Upper lobe of left lung (tissue), 4 donors: ENCODE results near the gene PANX1.

ENCODE experiments used
- CTCF ChIP-seq, 6 experiments: fragments of 450-650 bp in 4 of 6; fragments of 200-600 bp in 2 of 6; sonication (generic) in 2 of 6; IDR thresholded peaks; one replicate each; pipeline ENCODE4 v1.5.1; 2016 to 2019; ENCODE audit warnings: antibody characterized with exemption in 6 of 6
- EP300 ChIP-seq, 4 donors: sonication (generic); formaldehyde crosslinking; IDR thresholded peaks; one replicate each; pipeline ENCODE4 v1.5.1; 2017; ENCODE audit warnings: antibody characterized with exemption in 4 of 4, control low read depth in 2 of 4
- POLR2A ChIP-seq, 4 donors: fragments of 450-650 bp; IDR thresholded peaks; one replicate each; pipeline ENCODE4 v1.5.1; 2016 to 2017; ENCODE audit warnings: antibody characterized with exemption in 4 of 4, mild to moderate bottlenecking in 2 of 4
- POLR2AphosphoS5 ChIP-seq, 2 donors: sonication (generic); formaldehyde crosslinking; IDR thresholded peaks; one replicate each; pipeline ENCODE4 v1.5.1; 2017; ENCODE audit warnings: antibody characterized with exemption in 2 of 2

DNA sequence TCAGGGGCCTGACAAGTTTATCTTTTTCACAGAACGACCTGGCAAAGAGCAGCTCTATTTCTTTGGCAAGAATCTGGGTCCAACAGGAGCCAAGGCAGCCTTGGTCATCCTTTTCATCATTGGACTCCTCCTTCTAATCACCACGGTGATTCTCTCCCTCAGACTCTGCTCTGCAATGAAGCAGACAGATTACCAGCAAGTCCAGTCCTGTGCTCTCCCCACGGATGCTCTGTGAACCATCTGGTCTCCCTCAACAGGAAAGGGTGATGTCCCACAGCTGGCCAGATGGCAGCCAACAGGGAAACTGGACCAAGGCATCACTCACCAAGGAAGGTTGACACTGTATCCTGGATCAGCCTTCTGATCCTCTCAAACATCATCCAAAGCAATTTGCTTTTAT, 17.0 kb upstream of the PANX1 start:
- no peak for TF ChIP-seq POLR2A (IDR thresholded peaks at IDR 0.05)
- TF ChIP-seq CTCF (IDR thresholded peaks at IDR 0.05): no peak
- TF ChIP-seq POLR2AphosphoS5 (IDR thresholded peaks at IDR 0.05): no peak
- no peak for TF ChIP-seq EP300 (IDR thresholded peaks at IDR 0.05)
